GM18951 (cell line): ENCODE measurements around the gene ABHD16A.
A peak's percentile ranks its signal among the peaks of the same experiment; 100 is the strongest.

Experiments used
- POLR2A ChIP-seq: IDR thresholded peaks from 4 replicates; pipeline ENCODE4 v1.6.1; 2011; ENCODE audit warnings: mild to moderate bottlenecking; ENCODE audit not compliant: insufficient read length, insufficient read depth; ENCODE audit errors: extremely low read depth
- in situ Hi-C: fragments of 300-500 bp; cut with MboI; formaldehyde crosslinking; loops from one replicate; pipeline ENCODE4 v1.12.0; 2022; ENCODE audit warnings: low sequenced_read_pairs, mixed read lengths, inconsistent platforms; ENCODE audit not compliant: unreplicated experiment

Gene ABHD16A

GRCh38 chr6:31661262-31662123 lies 41.6 kb downstream of the ABHD16A start:
- no peak for TF ChIP-seq POLR2A
- in situ Hi-C loops, result no loop called here

DNA sequence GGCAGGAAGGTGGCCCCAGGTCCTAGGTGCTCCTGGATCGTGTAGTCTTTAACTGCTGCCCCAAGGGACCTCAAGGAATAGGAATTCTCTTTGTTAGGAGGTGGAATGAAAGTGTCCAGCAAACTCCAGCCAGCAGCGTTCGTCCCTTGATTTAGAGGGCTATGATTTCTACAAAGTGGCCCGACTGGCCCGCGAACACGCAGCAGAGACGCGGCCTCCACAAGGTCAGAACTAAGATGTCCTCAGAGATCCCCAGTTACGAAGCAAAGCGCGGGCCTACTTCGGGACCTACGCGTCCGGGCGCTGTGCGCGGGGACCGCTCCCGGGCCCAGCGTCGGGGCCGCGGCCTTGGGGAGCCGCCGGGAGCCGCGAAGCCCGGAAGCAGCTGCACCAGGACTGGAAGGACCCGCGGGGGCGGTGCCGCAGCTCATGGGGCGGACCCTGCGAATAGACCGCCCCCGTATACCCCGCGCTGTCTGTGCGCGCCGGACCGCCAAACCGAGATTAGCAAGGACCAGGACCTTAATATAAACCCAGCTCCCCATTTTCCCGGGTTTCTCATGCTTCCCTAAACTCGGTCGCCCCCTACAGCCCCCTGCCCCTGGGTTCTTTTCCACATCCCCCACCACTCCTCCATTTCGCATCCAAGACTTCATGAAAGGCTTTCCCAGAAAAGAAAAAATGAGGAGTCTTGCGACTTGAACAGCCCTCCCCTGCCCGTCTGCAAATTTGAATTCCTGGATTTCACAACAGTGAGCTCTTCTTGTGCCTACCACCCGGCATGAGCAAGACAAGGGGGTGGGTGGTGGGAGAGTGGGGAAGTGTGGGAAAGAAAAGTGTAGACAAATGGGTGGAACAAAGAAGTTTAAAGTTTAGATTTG lies 42.5 kb downstream of the ABHD16A start, which contains the start of gene C6orf47:
C6orf47 (minus strand) TSS at position 398 of the 881 bp plus-strand sequence. CDS start 831 bp downstream, outside the sequence.
- in situ Hi-C loops, result no loop called here
- peak; percentile 96 for TF ChIP-seq POLR2A

- no peak for TF ChIP-seq POLR2A
- in situ Hi-C loops, result no loop called here
These were observed 43.3 kb downstream of the ABHD16A start for GRCh38 chr6:31659649-31660380.

- in situ Hi-C loops, result no loop called here
- no peak for TF ChIP-seq POLR2A
These were observed 44.0 kb downstream of the ABHD16A start for GRCh38 chr6:31658983-31659648.

- TF ChIP-seq POLR2A, result no peak
- in situ Hi-C loops, result no loop called here
These were observed 44.9 kb downstream of the ABHD16A start for GRCh38 chr6:31658158-31658688.

DNA sequence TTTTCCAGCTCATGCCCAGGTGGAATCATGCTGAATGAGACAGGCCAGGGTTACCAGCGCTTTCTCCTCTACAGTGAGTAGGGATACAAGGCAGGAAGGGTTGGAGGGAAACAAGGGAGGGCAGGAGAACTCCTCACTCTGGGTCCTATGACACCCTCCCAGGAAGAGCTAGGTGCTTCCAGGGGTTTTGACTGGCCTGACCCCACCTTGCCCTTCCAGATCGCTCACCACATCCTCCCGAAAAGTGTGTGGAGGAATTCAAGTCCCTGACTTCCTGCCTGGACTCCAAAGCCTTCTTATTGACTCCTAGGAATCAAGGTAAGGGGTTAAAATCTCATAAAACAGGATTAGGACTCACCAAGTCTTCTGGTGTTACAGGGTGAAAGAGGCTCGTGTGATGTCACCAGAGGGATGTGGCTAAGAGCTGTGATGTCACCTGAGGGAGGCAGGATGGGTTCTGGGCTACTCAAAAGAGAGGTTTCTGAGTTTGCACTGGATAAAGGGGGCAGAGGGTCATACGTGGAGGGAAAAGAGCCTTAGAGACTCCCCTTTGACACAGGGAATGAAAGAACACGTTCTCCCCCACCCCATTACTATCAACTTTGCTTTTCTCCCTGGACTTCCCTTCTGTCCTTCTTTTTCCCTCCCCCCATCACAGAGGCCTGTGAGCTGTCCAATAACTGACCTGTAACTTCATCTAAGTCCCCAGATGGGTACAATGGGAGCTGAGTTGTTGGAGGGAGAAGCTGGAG lies 45.5 kb downstream of the ABHD16A start:
- in situ Hi-C loops, result no loop called here

GRCh38 chr6:31655349-31656237 lies 47.5 kb downstream of the ABHD16A start, which contains the start of gene APOM:
Gene APOM (plus strand): TSS chr6:31655894. CDS start chr6:31655967, 73 bp downstream.
- in situ Hi-C loops, result no loop called here
- no peak for TF ChIP-seq POLR2A

More for the DNA sequence above, 45.5 kb downstream of the ABHD16A start:
- no peak for TF ChIP-seq POLR2A

DNA sequence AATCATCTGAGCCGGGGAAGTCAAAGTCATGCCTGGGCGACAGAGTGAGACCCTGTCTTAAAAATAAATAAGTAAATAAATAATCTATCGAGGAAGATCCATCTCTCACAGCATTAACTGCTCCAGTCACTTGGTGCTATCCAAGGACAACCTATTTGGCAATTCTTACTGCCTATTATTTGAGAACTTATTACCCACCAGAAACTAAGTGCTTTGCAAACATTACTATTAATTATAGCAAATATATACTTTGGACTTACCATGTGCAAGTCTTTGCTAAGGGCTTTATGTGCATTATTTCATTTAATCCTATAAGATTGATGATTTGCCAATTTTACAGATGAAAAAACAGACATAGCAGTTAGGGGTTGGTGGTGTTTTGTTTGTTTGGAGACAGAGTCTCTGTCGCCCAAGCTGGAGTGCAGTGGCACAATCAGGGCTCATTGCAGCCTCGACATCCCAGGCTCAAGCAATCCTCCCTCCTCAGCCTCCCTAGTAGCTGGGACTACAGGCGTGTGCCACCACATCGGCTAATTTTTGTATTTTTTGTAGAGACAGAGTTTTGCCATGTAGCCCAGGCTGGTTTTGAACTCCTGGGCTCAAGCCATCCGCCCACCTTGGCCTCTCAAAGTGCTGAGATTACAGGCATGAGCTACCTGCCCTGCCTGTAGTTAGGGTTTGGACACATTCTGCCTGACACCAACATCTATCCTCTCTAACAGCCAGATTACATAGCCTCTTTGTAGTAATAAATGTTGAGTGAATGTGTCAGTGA lies 48.4 kb downstream of the ABHD16A start:
- in situ Hi-C loops, result no loop called here
- TF ChIP-seq POLR2A, result no peak

GRCh38 chr6:31652925-31653724 lies 50.0 kb downstream of the ABHD16A start:
- peak; percentile 58 for TF ChIP-seq POLR2A
- in situ Hi-C loops, result no loop called here

- TF ChIP-seq POLR2A, result no peak
- in situ Hi-C loops, result no loop called here
These were observed 51.4 kb downstream of the ABHD16A start for GRCh38 chr6:31651602-31652191.
